ENCODE results near the gene TGFB2. TPM values are rescaled to one million over a fixed set of nuclear protein-coding genes. Genes with fewer than 3 reads are reported as not detected.

Gene TGFB2
- total and polyA plus RNA-seq, 2 donors (not counting 3 experiments of a cell fraction or from before 2014, with no cell fraction given): 21.2 to 43.5 TPM

DNA sequence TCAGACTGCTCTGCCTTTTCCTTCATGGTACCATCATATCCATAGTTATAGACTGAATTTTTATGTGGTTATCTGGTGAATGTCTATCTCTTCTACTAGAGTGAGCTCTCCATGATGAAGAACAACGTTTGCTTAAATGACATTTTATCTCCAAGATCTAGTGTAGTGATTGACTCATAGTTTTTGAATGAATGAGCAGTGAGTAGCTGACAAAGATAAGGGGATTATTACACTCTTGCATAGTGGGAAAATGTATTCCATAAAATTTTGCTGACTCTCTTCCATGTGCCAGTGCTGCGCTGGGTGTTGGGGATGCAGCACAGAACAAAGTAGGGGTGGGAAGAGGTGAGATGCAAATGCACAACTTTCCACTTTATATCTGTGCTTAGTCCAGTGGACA, 147.7 kb downstream of the TGFB2 start:
- Histone ChIP-seq H3K4me2 (ENCODE audit: insufficient read depth, low read length) (no peak overlapping the region), H3K9me3 (replicated peaks; ENCODE audit: control insufficient read depth, insufficient read depth, low read length) (no peaks in the 10 kb centered on the region), H3K27ac (ENCODE audit: insufficient read depth, low read depth, low read length) (no peak overlapping the region), H4K20me1 (replicated peaks; ENCODE audit: control insufficient read depth, extremely low read depth, insufficient read depth, low read length) (no peaks in the 10 kb centered on the region), H2AFZ (ENCODE audit: low read depth, low read length) (no peak overlapping the region), H3K9ac (replicated peaks; ENCODE audit: extremely low read depth, insufficient read depth, low read length) (no peak overlapping the region), H3K4me3 (replicated peaks in 1 of 3; ENCODE audit: insufficient read depth in 1 of 3, low read depth in 1 of 3, low read length in 3 of 3) (no peak overlapping the region), H3K79me2 (ENCODE audit: control insufficient read depth, insufficient read depth, low read length) (no peaks in the 10 kb centered on the region), H3K36me3 (ENCODE audit: control insufficient read depth in 2 of 2, extremely low read depth in 1 of 2, insufficient read depth in 2 of 2, low read length in 2 of 2) (no peaks in the 10 kb centered on the region), H3K27me3 (ENCODE audit: control insufficient read depth in 2 of 2, insufficient read depth in 2 of 2, low read length in 2 of 2) (no peaks in the 10 kb centered on the region), H3K9me1 (replicated peaks; ENCODE audit: control insufficient read depth, extremely low read depth, insufficient read depth, low read length) (no peaks in the 10 kb centered on the region), H3K4me1 (ENCODE audit: control insufficient read depth, extremely low read depth, insufficient read depth, low read length) (peaks cover 18% of the 10 kb centered on the region)
- TF ChIP-seq FOS (IDR thresholded peaks at IDR 0.05; ENCODE audit: borderline replicate concordance, insufficient read depth, low read length): peak; percentile 47
- TF ChIP-seq MAX (IDR thresholded peaks at IDR 0.05; ENCODE audit: insufficient read depth, insufficient read length): no peak
- TF ChIP-seq GATA2 (IDR thresholded peaks at IDR 0.05; ENCODE audit: insufficient read depth, insufficient read length, low read depth, low read length): peak; percentile 96
- no peak for FAIRE-seq
- intact Hi-C loops (cut with micrococcal nuclease) (no loop called here), dilution Hi-C loops (cut with MboI; ENCODE audit: extremely low pct_ligation_motif_present, low sequenced_read_pairs) (no loop called here)
- ChIA-PET POLR2A (no interaction called here), CTCF (no interaction called here)
- no TSS peak for BruUV-seq (replicated peaks)
- no peak for DNase-seq (ENCODE audit: low read depth, low spot score)

DNA sequence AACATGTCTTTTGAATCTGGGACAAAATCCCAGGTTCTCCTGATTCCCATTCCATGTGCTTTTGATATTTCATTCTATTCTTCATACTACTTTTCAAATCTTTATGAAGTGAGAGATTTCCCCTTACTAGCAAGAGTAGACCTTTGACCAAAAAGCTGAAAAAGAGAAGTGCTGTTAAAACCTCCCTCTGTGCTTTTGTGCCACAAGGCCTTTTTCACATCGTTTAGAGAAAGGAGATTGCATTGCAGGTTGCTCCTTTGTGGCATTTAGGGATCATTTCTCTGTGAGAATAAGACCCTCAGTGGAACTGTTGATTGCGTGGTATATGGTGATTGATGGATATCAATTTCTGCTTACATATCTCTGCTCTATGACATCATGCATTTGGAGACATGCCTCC, 148.8 kb downstream of the TGFB2 start:
- Histone ChIP-seq H3K79me2 (ENCODE audit: control insufficient read depth, insufficient read depth, low read length) (no peaks in the 10 kb centered on the region), H3K27ac (ENCODE audit: insufficient read depth, low read depth, low read length) (no peak overlapping the region), H3K4me1 (ENCODE audit: control insufficient read depth, extremely low read depth, insufficient read depth, low read length) (peaks cover 24% of the 10 kb centered on the region), H4K20me1 (replicated peaks; ENCODE audit: control insufficient read depth, extremely low read depth, insufficient read depth, low read length) (no peaks in the 10 kb centered on the region), H3K9me3 (replicated peaks; ENCODE audit: control insufficient read depth, insufficient read depth, low read length) (no peaks in the 10 kb centered on the region), H3K4me2 (ENCODE audit: insufficient read depth, low read length) (no peak overlapping the region), H3K9ac (replicated peaks; ENCODE audit: extremely low read depth, insufficient read depth, low read length) (no peak overlapping the region), H2AFZ (ENCODE audit: low read depth, low read length) (no peak overlapping the region), H3K27me3 (ENCODE audit: control insufficient read depth in 2 of 2, insufficient read depth in 2 of 2, low read length in 2 of 2) (no peaks in the 10 kb centered on the region), H3K4me3 (replicated peaks in 1 of 3; ENCODE audit: insufficient read depth in 1 of 3, low read depth in 1 of 3, low read length in 3 of 3) (no peak overlapping the region), H3K9me1 (replicated peaks; ENCODE audit: control insufficient read depth, extremely low read depth, insufficient read depth, low read length) (no peaks in the 10 kb centered on the region), H3K36me3 (ENCODE audit: control insufficient read depth in 2 of 2, extremely low read depth in 1 of 2, insufficient read depth in 2 of 2, low read length in 2 of 2) (no peaks in the 10 kb centered on the region)
- FAIRE-seq: no peak
- no TSS peak for BruUV-seq (replicated peaks)
- ChIA-PET CTCF (no interaction called here), POLR2A (no interaction called here)
- DNase-seq (ENCODE audit: low read depth, low spot score): no peak
- dilution Hi-C loops (cut with MboI; ENCODE audit: extremely low pct_ligation_motif_present, low sequenced_read_pairs): no loop called here
- TF ChIP-seq FOS (IDR thresholded peaks at IDR 0.05; ENCODE audit: borderline replicate concordance, insufficient read depth, low read length) (no peak), POLR2A (IDR thresholded peaks at IDR 0.05; ENCODE audit: low read depth, low read length) (no peak), MAX (IDR thresholded peaks at IDR 0.05; ENCODE audit: insufficient read depth, insufficient read length) (no peak), MYC (IDR thresholded peaks at IDR 0.05; ENCODE audit: low read depth, low read length) (no peak), POLR2AphosphoS5 (IDR thresholded peaks at IDR 0.05; ENCODE audit: insufficient read depth, low read depth, low read length) (no peak), EZH2 (IDR thresholded peaks at IDR 0.05; ENCODE audit: borderline replicate concordance, low read depth, low read length, severe bottlenecking) (no peak), JUN (IDR thresholded peaks at IDR 0.05; ENCODE audit: borderline replicate concordance, insufficient read depth, insufficient read length, low read depth) (no peak), GATA2 (IDR thresholded peaks at IDR 0.05; ENCODE audit: insufficient read depth, insufficient read length, low read depth, low read length) (no peak)
- TF ChIP-seq, protein P1, sequence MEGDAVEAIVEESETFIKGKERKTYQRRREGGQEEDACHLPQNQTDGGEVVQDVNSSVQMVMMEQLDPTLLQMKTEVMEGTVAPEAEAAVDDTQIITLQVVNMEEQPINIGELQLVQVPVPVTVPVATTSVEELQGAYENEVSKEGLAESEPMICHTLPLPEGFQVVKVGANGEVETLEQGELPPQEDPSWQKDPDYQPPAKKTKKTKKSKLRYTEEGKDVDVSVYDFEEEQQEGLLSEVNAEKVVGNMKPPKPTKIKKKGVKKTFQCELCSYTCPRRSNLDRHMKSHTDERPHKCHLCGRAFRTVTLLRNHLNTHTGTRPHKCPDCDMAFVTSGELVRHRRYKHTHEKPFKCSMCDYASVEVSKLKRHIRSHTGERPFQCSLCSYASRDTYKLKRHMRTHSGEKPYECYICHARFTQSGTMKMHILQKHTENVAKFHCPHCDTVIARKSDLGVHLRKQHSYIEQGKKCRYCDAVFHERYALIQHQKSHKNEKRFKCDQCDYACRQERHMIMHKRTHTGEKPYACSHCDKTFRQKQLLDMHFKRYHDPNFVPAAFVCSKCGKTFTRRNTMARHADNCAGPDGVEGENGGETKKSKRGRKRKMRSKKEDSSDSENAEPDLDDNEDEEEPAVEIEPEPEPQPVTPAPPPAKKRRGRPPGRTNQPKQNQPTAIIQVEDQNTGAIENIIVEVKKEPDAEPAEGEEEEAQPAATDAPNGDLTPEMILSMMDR (IDR thresholded peaks at IDR 0.05; ENCODE audit: extremely low read depth in 1 of 2, insufficient read depth in 1 of 2, low read depth in 1 of 2, low read length in 2 of 2): no peak
- intact Hi-C loops (cut with micrococcal nuclease): no loop called here
